HG02588 (cell line): ENCODE data around the gene SUV39H1.
A peak's percentile ranks its signal among the peaks of the same experiment; 100 is the strongest.

Source experiments
- ATAC-seq: cut with Tn5 transposase; IDR thresholded peaks from one replicate; pipeline ENCODE4 v1.9.1; 2021; ENCODE audit warnings: mild to moderate bottlenecking, moderate library complexity; ENCODE audit not compliant: unreplicated experiment

SUV39H1 gene

GRCh38 chrX:48711929-48712505, 15.5 kb downstream of the SUV39H1 start:
- ATAC-seq, result no peak

- no peak for ATAC-seq
These were observed 17.3 kb downstream of the SUV39H1 start for GRCh38 chrX:48713847-48714246.

- no peak for ATAC-seq
These were observed 18.0 kb downstream of the SUV39H1 start for GRCh38 chrX:48714573-48714972.

- no peak for ATAC-seq
These were observed 18.5 kb downstream of the SUV39H1 start for GRCh38 chrX:48715072-48715471.

GRCh38 chrX:48715876-48716502, 19.5 kb downstream of the SUV39H1 start:
- ATAC-seq, result no peak

GRCh38 chrX:48719958-48720357, 23.4 kb downstream of the SUV39H1 start:
- no peak for ATAC-seq

- ATAC-seq, result no peak
These were observed 24.2 kb downstream of the SUV39H1 start for GRCh38 chrX:48720577-48721250.

- ATAC-seq, result no peak
These were observed 25.4 kb downstream of the SUV39H1 start for GRCh38 chrX:48721916-48722315.

GRCh38 chrX:48726596-48726995, 30.1 kb downstream of the SUV39H1 start:
- ATAC-seq, result no peak

- ATAC-seq, result no peak
These were observed 32.1 kb downstream of the SUV39H1 start for GRCh38 chrX:48728653-48729052.

- no peak for ATAC-seq
These were observed 39.8 kb downstream of the SUV39H1 start for GRCh38 chrX:48736303-48736702.

- ATAC-seq, result no peak
These were observed 40.3 kb downstream of the SUV39H1 start for GRCh38 chrX:48736878-48737212.

GRCh38 chrX:48737213-48737938, 40.8 kb downstream of the SUV39H1 start:
- peak; percentile 97 for ATAC-seq

- ATAC-seq, result no peak
These were observed 41.4 kb downstream of the SUV39H1 start for GRCh38 chrX:48737940-48738339.

- no peak for ATAC-seq
These were observed 45.3 kb downstream of the SUV39H1 start for GRCh38 chrX:48741834-48742233.

- ATAC-seq, result no peak
These were observed 48.7 kb downstream of the SUV39H1 start for GRCh38 chrX:48745222-48745621.

- no peak for ATAC-seq
These were observed 51.0 kb downstream of the SUV39H1 start for GRCh38 chrX:48747415-48748016.

- ATAC-seq, result no peak
These were observed 52.6 kb downstream of the SUV39H1 start for GRCh38 chrX:48749182-48749581.

- no peak for ATAC-seq
These were observed 54.8 kb downstream of the SUV39H1 start for GRCh38 chrX:48751343-48751742.

GRCh38 chrX:48752498-48752897, 56.0 kb downstream of the SUV39H1 start:
- no peak for ATAC-seq

GRCh38 chrX:48753708-48754228, 57.2 kb downstream of the SUV39H1 start:
- ATAC-seq, result no peak
